Activated naive CD4-positive, alpha-beta T cell treated with anti-CD3 and anti-CD28 coated beads for 36 hours (primary cell): ENCODE data around the gene METTL16. TPM values are rescaled to one million over a fixed set of nuclear protein-coding genes. Genes with fewer than 3 reads are reported as not detected.
"Not testable (repeated sequence)": the region's sequence is repeated elsewhere in the genome, so short reads cannot be mapped to it uniquely, and the experiment has no call there.

Experiments
- CTCF ChIA-PET: fragments of 350-600 bp; sonication (Branson Sonifier 250); formaldehyde crosslinking; loops from one replicate; lab custom pipeline; 2021; ENCODE audit warnings: antibody characterized with exemption; lab: Charles Lee
- DNase-seq: peaks from one replicate; pipeline ENCODE4 v3.0.0-alpha.2; 2020
- H3K27ac Mint-ChIP-seq: one replicate; pipeline ENCODE4 v1.8.0; 2021; ENCODE audit warnings: mild to moderate bottlenecking, mixed read lengths
- H3K27me3 Mint-ChIP-seq: one replicate; pipeline ENCODE4 v1.8.0; 2021; ENCODE audit warnings: low read depth, mixed read lengths
- H3K36me3 Mint-ChIP-seq: one replicate; pipeline ENCODE4 v1.8.0; 2021; ENCODE audit warnings: low read depth, mixed read lengths
- H3K4me1 Mint-ChIP-seq: one replicate; pipeline ENCODE4 v1.8.0; 2021; ENCODE audit warnings: low read depth, mixed read lengths
- H3K4me3 Mint-ChIP-seq: one replicate; pipeline ENCODE4 v1.8.0; 2021; ENCODE audit warnings: mild to moderate bottlenecking, moderate library complexity, mixed read lengths
- H3K9me3 Mint-ChIP-seq: one replicate; pipeline ENCODE4 v1.8.0; 2021; ENCODE audit warnings: mixed read lengths
- intact Hi-C: fragments of 100-400 bp; cut with micrococcal nuclease; formaldehyde crosslinking; loops from one replicate; pipeline ENCODE4 v1.15.1; 2023
- total RNA-seq, 2 experiments: library from RNA; stranded (reverse); gene quantifications; one replicate each; pipeline ENCODE4 v1.2.3, GENCODE V29; 2021

METTL16 gene
- total RNA-seq, 2 experiments from 2014 or later, result 44.8 to 45.5 TPM

GRCh38 chr17:2466931-2467330 lies 44.8 kb downstream of the METTL16 start:
- no peaks in the 10 kb centered on the region for H3K27me3 Mint-ChIP-seq
- H3K36me3 Mint-ChIP-seq, result peaks cover 33% of the 10 kb centered on the region
- no peak for DNase-seq
- CTCF ChIA-PET, result interaction anchor here (0.6 kb wide), 1 partner anchor 166 kb away, joined by 3 read pairs; no protein-coding TSS in a partner anchor
- intact Hi-C loops, result no loop called here
- H3K9me3 Mint-ChIP-seq, result no peaks in the 10 kb centered on the region
- H3K4me1 Mint-ChIP-seq, result peaks cover 6% of the 10 kb centered on the region
- no peak overlapping the region for H3K27ac Mint-ChIP-seq
- no peak overlapping the region for H3K4me3 Mint-ChIP-seq

GRCh38 chr17:2462481-2462880 lies 49.2 kb downstream of the METTL16 start:
- intact Hi-C loops, result no loop called here
- Mint-ChIP-seq H3K36me3 (peaks cover 32% of the 10 kb centered on the region), H3K4me1 (peaks cover 24% of the 10 kb centered on the region), H3K4me3 (no peak overlapping the region), H3K27me3 (no peaks in the 10 kb centered on the region), H3K9me3 (no peaks in the 10 kb centered on the region), H3K27ac (no peak overlapping the region)
- CTCF ChIA-PET, result no interaction called here
- no peak for DNase-seq

DNA sequence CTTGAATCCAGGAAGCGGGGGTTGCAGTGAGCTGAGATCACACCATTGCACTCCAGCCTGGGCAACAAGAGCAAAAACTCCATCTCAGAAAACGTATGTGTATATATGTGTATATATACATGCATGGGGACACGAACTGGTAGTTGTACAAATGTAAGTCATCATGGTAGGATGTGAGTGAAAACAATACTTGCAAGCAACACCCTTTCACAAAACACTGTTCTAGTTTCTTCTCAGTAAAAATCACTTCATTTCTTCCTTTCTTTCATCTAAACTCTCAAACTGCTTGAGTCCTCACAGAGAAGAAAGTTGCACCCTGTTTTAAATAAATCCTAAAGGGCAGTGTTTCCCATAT lies 51.8 kb downstream of the METTL16 start:
- Mint-ChIP-seq H3K27me3 (no peaks in the 10 kb centered on the region), H3K4me3 (no peak overlapping the region), H3K9me3 (no peaks in the 10 kb centered on the region), H3K4me1 (peaks cover 27% of the 10 kb centered on the region), H3K36me3 (peaks cover 37% of the 10 kb centered on the region), H3K27ac (peak overlapping the region; percentile 68)
- DNase-seq, result no peak
- CTCF ChIA-PET, result no interaction called here
- intact Hi-C loops, result loop anchor here (2.0 kb wide), 1 partner anchor 51 kb away; the partner anchor contains the start of gene METTL16

DNA sequence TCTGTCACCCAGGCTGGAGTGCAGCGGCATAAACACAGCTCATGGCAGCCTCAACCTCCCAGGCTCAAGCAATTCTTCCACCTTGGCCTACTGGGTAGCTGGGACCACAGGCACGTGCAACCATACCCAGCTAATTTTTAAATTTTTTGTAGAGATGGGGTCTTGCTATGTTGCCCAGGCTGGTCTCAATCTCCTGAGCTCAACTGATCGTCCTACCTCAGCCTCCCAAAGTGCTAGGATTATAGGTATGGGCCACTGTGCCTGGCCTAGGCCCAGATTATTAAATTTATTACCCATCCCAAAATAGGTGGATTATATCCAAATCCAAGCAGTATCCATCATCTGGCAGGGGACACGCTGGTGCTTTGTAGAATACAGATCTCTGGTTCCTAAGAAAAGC lies 53.8 kb downstream of the METTL16 start:
- DNase-seq, result no peak
- CTCF ChIA-PET, result interaction anchor here (0.9 kb wide), 1 partner anchor 337 kb away, joined by 4 read pairs; no protein-coding TSS in a partner anchor
- Mint-ChIP-seq H3K27me3 (no peaks in the 10 kb centered on the region), H3K9me3 (no peaks in the 10 kb centered on the region), H3K36me3 (peaks cover 30% of the 10 kb centered on the region), H3K4me1 (peaks cover 41% of the 10 kb centered on the region), H3K4me3 (no peak overlapping the region), H3K27ac (no peak overlapping the region)
- intact Hi-C loops, result no loop called here

GRCh38 chr17:2456475-2456874 lies 55.2 kb downstream of the METTL16 start:
- CTCF ChIA-PET, result interaction anchor here (0.7 to 1.7 kb wide), 3 partner anchors 40 to 74 kb away, joined by 3 to 7 read pairs (median 4); no protein-coding TSS in a partner anchor
- no peaks in the 10 kb centered on the region for H3K27me3 Mint-ChIP-seq
- DNase-seq, result no peak
- intact Hi-C loops, result no loop called here
- peaks cover 21% of the 10 kb centered on the region for H3K36me3 Mint-ChIP-seq
- H3K9me3 Mint-ChIP-seq, result no peaks in the 10 kb centered on the region
- H3K4me1 Mint-ChIP-seq, result peaks cover 44% of the 10 kb centered on the region
- H3K27ac Mint-ChIP-seq, result no peak overlapping the region
- H3K4me3 Mint-ChIP-seq, result no peak overlapping the region

- CTCF ChIA-PET, result interaction anchor here (0.6 to 1.7 kb wide), 4 partner anchors 37 to 785 kb away, joined by 3 to 7 read pairs (median 4); no protein-coding TSS in a partner anchor
- H3K27me3 Mint-ChIP-seq, result no peaks in the 10 kb centered on the region
These were observed 55.7 kb downstream of the METTL16 start for GRCh38 chr17:2455956-2456355.

GRCh38 chr17:2453866-2454265 lies 57.8 kb downstream of the METTL16 start:
- no peaks in the 10 kb centered on the region for H3K27me3 Mint-ChIP-seq
- H3K9me3 Mint-ChIP-seq, result no peaks in the 10 kb centered on the region
- DNase-seq, result no peak
- CTCF ChIA-PET, result no interaction called here
- H3K4me3 Mint-ChIP-seq, result no peak overlapping the region
- H3K4me1 Mint-ChIP-seq, result peaks cover 33% of the 10 kb centered on the region
- H3K27ac Mint-ChIP-seq, result no peak overlapping the region
- intact Hi-C loops, result no loop called here
- H3K36me3 Mint-ChIP-seq, result peaks cover 16% of the 10 kb centered on the region

More at GRCh38 chr17:2455956-2456355, 55.7 kb downstream of the METTL16 start:
- peaks cover 45% of the 10 kb centered on the region for H3K4me1 Mint-ChIP-seq
- intact Hi-C loops, result no loop called here
- no peak for DNase-seq
- H3K4me3 Mint-ChIP-seq, result no peak overlapping the region
- H3K27ac Mint-ChIP-seq, result no peak overlapping the region
- no peaks in the 10 kb centered on the region for H3K9me3 Mint-ChIP-seq
- peaks cover 20% of the 10 kb centered on the region for H3K36me3 Mint-ChIP-seq

DNA sequence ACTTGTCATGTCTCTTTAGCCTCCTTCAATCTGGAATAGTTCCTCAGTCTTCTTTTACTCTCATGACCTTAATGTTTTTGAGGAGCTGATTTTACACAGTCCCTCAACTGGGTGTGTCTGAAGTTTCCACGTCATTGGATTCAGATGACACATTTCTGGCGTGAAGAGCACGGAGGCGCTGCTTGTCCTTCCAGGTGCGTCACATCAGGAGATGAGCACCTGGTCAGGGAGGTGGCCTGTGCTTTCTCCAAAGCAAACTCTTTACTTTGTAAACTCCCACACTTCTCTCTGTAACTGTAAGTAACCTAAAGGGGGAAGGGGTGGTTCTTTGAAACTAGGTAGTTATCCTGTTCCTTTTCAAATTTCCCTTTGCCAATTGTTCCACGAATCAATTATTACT lies 58.4 kb downstream of the METTL16 start:
- H3K36me3 Mint-ChIP-seq, result peaks cover 16% of the 10 kb centered on the region
- H3K4me1 Mint-ChIP-seq, result peaks cover 30% of the 10 kb centered on the region
- intact Hi-C loops, result no loop called here
- no peaks in the 10 kb centered on the region for H3K9me3 Mint-ChIP-seq
- no peak overlapping the region for H3K27ac Mint-ChIP-seq
- CTCF ChIA-PET, result no interaction called here
- no peak overlapping the region for H3K4me3 Mint-ChIP-seq
- no peaks in the 10 kb centered on the region for H3K27me3 Mint-ChIP-seq
- DNase-seq, result no peak

DNA sequence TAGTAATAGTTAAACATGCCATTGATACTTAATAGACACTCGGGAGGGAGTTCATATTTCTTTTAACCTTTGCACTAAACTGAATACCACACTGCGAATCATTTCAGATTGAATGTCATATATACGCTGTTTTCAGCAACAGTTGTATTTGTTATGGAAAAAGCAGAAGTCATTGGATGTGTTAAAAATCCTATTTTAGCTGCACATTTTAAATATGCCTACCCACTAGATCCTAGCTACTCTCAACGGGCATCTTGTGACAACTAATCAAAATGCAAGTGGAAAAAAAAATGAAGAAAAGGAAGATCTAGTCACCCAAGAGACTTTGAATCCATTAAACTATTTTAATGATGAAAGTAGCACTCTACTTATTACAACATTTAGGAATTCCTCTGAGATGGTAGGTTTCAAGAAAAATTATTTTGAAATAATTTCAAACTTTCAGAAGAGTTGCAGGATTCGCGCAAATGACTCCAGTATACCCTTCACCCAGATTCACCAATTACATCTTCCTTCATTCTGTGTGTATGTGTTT lies 59.4 kb downstream of the METTL16 start:
- H3K27me3 Mint-ChIP-seq, result no peaks in the 10 kb centered on the region
- no peak overlapping the region for H3K4me3 Mint-ChIP-seq
- intact Hi-C loops, result no loop called here
- CTCF ChIA-PET, result interaction anchor here (0.6 to 1.0 kb wide), 2 partner anchors 10 to 563 kb away, joined by 5 read pairs; no protein-coding TSS in a partner anchor
- no peaks in the 10 kb centered on the region for H3K9me3 Mint-ChIP-seq
- no peak overlapping the region for H3K27ac Mint-ChIP-seq
- H3K36me3 Mint-ChIP-seq, result peaks cover 15% of the 10 kb centered on the region
- DNase-seq, result no peak
- peaks cover 30% of the 10 kb centered on the region for H3K4me1 Mint-ChIP-seq

GRCh38 chr17:2450016-2450650 lies 61.6 kb downstream of the METTL16 start:
- Mint-ChIP-seq H3K4me3 (no peak overlapping the region), H3K36me3 (peaks cover 18% of the 10 kb centered on the region), H3K27ac (peak overlapping the region; percentile 28), H3K4me1 (peaks cover 27% of the 10 kb centered on the region), H3K9me3 (peaks cover 4% of the 10 kb centered on the region), H3K27me3 (no peaks in the 10 kb centered on the region)
- intact Hi-C loops, result no loop called here
- no peak for DNase-seq
- CTCF ChIA-PET, result interaction anchor here (0.5 to 0.9 kb wide), 3 partner anchors 52 to 575 kb away, joined by 3 to 4 read pairs (median 3); no protein-coding TSS in a partner anchor

DNA sequence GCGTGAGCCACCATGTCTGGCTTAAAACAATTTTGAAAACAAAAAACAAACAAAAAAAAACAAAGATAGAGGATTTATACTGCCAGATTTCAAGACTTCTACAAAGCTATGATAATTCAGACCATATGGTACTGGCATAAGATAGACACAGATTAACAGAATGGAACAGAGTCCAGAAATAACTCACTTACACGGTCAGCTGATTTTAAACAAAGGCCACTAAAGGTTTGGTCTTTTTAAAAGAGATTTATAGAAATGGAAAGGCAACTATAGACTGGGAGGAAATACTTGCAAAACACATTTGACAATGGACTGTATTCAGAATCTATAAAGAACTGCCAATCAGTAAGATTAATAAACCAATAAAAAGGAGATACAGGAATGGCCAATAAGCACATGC lies 62.2 kb downstream of the METTL16 start:
- Mint-ChIP-seq H3K9me3 (peaks cover 4% of the 10 kb centered on the region), H3K27me3 (no peaks in the 10 kb centered on the region), H3K4me1 (peaks cover 25% of the 10 kb centered on the region), H3K27ac (no peak overlapping the region), H3K4me3 (no peak overlapping the region), H3K36me3 (peaks cover 19% of the 10 kb centered on the region)
- intact Hi-C loops, result no loop called here
- CTCF ChIA-PET, result interaction anchor here (0.5 to 0.6 kb wide), 2 partner anchors 52 to 575 kb away, joined by 3 read pairs; no protein-coding TSS in a partner anchor
- no peak for DNase-seq

DNA sequence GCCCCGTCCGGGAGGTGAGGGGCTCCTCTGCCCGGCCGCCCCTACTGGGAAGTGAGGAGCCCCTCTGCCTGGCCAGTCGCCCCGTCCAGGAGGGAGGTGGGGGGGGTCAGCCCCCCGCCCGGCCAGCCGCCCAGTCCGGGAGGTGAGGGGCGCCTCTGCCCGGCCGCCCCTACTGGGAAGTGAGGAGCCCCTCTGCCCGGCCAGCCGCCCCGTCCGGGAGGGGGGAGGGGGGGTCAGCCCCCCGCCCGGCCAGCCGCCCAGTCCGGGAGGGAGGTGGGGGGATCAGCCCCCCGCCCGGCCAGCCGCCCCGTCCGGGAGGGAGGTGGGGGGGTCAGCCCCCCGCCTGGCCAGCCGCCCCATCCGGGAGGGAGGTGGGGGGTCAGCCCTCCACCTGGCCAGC lies 64.2 kb downstream of the METTL16 start:
- H3K27ac Mint-ChIP-seq, H3K4me3 Mint-ChIP-seq, H3K27me3 Mint-ChIP-seq, intact Hi-C loops, DNase-seq, H3K9me3 Mint-ChIP-seq, CTCF ChIA-PET: not testable (repeated sequence)
- Mint-ChIP-seq H3K4me1 (peaks cover 13% of the 10 kb centered on the region), H3K36me3 (peaks cover 18% of the 10 kb centered on the region)

DNA sequence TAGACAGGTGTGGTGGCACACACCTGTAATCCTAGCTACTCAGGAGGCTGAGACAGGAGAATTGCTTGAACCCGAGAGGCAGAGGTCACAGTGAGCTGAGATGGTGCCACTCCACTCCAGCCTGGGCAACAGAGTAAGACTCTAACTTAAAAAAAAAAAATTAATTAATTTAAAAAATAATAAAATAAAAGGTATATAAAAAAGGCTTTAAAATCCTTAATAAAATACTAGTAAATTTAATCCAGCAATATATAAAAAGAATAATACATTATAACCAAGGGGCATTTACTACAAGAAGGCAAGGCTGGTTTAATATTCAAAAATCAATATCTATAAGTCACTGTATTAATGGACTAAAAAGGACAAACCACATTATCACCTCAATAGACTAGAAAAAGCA lies 66.0 kb downstream of the METTL16 start:
- H3K27ac Mint-ChIP-seq, result no peak overlapping the region
- H3K4me3 Mint-ChIP-seq, result no peak overlapping the region
- H3K9me3 Mint-ChIP-seq, result peaks cover 4% of the 10 kb centered on the region
- no peak for DNase-seq
- no peaks in the 10 kb centered on the region for H3K27me3 Mint-ChIP-seq
- intact Hi-C loops, result no loop called here
- H3K36me3 Mint-ChIP-seq, result peaks cover 22% of the 10 kb centered on the region
- CTCF ChIA-PET, result no interaction called here
- H3K4me1 Mint-ChIP-seq, result peaks cover 11% of the 10 kb centered on the region
